Measurements from ENCODE around the gene TRMT112. TPM values are rescaled to one million over a fixed set of nuclear protein-coding genes. Genes with fewer than 3 reads are reported as not detected.

Gene TRMT112
- total and polyA plus RNA-seq, 2 of the 8 experiments (the other 6 are each of a cell fraction or from before 2014, with no cell fraction given) = 300 to 650 TPM

GRCh38 chr11:64353715-64354506, 36.6 kb upstream of the TRMT112 start:
- H3K56ac ChIP-seq (replicated peaks; ENCODE audit: insufficient read length, low read depth, low read length) = no peak overlapping the region
- peaks cover 0 to 30% (median 20%) of the 10 kb centered on the region in 4 experiments; a peak in 6 of 7 replicates for H3K4me1 ChIP-seq (replicated peaks in 1 of 4; ENCODE audit: control insufficient read depth in 3 of 4, insufficient read depth in 4 of 4, low read length in 3 of 4)
- no peak overlapping the region for H3K23ac ChIP-seq (ENCODE audit: insufficient read length)
- TF ChIP-seq, protein P1, sequence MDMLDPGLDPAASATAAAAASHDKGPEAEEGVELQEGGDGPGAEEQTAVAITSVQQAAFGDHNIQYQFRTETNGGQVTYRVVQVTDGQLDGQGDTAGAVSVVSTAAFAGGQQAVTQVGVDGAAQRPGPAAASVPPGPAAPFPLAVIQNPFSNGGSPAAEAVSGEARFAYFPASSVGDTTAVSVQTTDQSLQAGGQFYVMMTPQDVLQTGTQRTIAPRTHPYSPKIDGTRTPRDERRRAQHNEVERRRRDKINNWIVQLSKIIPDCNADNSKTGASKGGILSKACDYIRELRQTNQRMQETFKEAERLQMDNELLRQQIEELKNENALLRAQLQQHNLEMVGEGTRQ (IDR thresholded peaks at IDR 0.05; ENCODE audit: low read length) = no peak
- no peak for TF ChIP-seq YY1 (IDR thresholded peaks at IDR 0.05; ENCODE audit: low read depth, low read length)
- H3K79me1 ChIP-seq (ENCODE audit: low read depth, low read length) = no peaks in the 10 kb centered on the region
- H3K9ac ChIP-seq (replicated peaks in 1 of 4; ENCODE audit: extremely low read depth in 1 of 4, low read depth in 3 of 4, low read length in 3 of 4) = no peak overlapping the region
- no peak overlapping the region for H2AFZ ChIP-seq (ENCODE audit: low read length)
- no peak overlapping the region; the same call in 1 of the 2 replicates for H2BK12ac ChIP-seq (ENCODE audit: low read depth, low read length)
- H2BK5ac ChIP-seq (ENCODE audit: low read depth, low read length) = peak overlapping the region; percentile 35; the same call in 1 of the 2 replicates
- H3K79me2 ChIP-seq (ENCODE audit: control insufficient read depth in 1 of 2, insufficient read depth in 2 of 2, low read length in 2 of 2) = no peaks in the 10 kb centered on the region
- H2BK120ac ChIP-seq (replicated peaks; ENCODE audit: low read depth, low read length) = no peak overlapping the region
- CTCF ChIA-PET (ENCODE audit: partially characterized antibody) = interaction anchor here (0.6 to 37.6 kb wide), 26 partner anchors 15 to 868 kb away, joined by 3 to 614 read pairs (median 6); partner anchors contain the start of genes CATSPERZ, CCDC88B, ESRRA and NUDT22
- no peak overlapping the region for H3K14ac ChIP-seq (ENCODE audit: insufficient read length)
- no peaks in the 10 kb centered on the region; the same call in 1 of the 2 replicates for H3K23me2 ChIP-seq (ENCODE audit: low read depth, low read length)
- H2AK5ac ChIP-seq (ENCODE audit: low read depth, low read length) = peak overlapping the region; percentile 86; the same call in 1 of the 2 replicates
- H3K4me3 ChIP-seq (ENCODE audit: extremely low read depth in 1 of 4, insufficient read depth in 2 of 4, low read depth in 3 of 4, low read length in 4 of 4) = no peak overlapping the region
- H2BK20ac ChIP-seq (ENCODE audit: low read length) = 0 out of 2 replicates have a peak overlapping the region, but pooled peaks have one; percentile 32
- no peaks in the 10 kb centered on the region for H3K36me3 ChIP-seq (ENCODE audit: control insufficient read depth in 2 of 4, insufficient read depth in 4 of 4, low read length in 3 of 4)
- no peak overlapping the region for H3K27ac ChIP-seq (ENCODE audit: low read depth, low read length)
- DNase-seq (ENCODE audit: low read depth in 1 of 2, low spot score in 2 of 2) (no peak), FAIRE-seq (no peak)
- no peak overlapping the region for H4K5ac ChIP-seq (ENCODE audit: insufficient read length, low read depth, low read length)
- no peaks in the 10 kb centered on the region for H3K9me3 ChIP-seq (ENCODE audit: insufficient read depth in 2 of 2, low read depth in 1 of 2, low read length in 1 of 2)
- peak overlapping the region; percentile 76 for H4K8ac ChIP-seq (ENCODE audit: extremely low read depth, insufficient read depth, low read length)
- no peak overlapping the region; the same call in none of the 2 replicates for H3K18ac ChIP-seq (ENCODE audit: extremely low read depth, low read length)
- POLR2A ChIA-PET (ENCODE audit: partially characterized antibody) = interaction anchor here (1.0 to 6.2 kb wide), 8 partner anchors 12 to 147 kb away, joined by 3 to 47 read pairs (median 6); partner anchors contain the start of genes ESRRA, FERMT3, PRDX5 and TRMT112
- peak overlapping the region; percentile 54 for H4K91ac ChIP-seq (replicated peaks; ENCODE audit: insufficient read length, low read length)
- no peak overlapping the region for H3K4ac ChIP-seq (replicated peaks; ENCODE audit: insufficient read length, low read depth, low read length)
- no peaks in the 10 kb centered on the region for H3K27me3 ChIP-seq (replicated peaks in 1 of 4; ENCODE audit: control insufficient read depth in 3 of 4, extremely low read depth in 1 of 4, insufficient read depth in 3 of 4, low read length in 3 of 4)
- no peaks in the 10 kb centered on the region for H4K20me1 ChIP-seq (replicated peaks in 1 of 2; ENCODE audit: control insufficient read depth in 1 of 2, insufficient read depth in 2 of 2, low read length in 2 of 2)
- H3K4me2 ChIP-seq (ENCODE audit: insufficient read depth in 1 of 2, low read depth in 2 of 2, low read length in 2 of 2) = no peak overlapping the region
- 0 out of 2 replicates have a peak overlapping the region, but pooled peaks have one; percentile 81 for H2BK15ac ChIP-seq (ENCODE audit: low read length)
- WGBS, 2 experiments (ENCODE audit: extremely low coverage in 1 of 2, insufficient coverage in 1 of 2, insufficient read length in 1 of 2, insufficient replicate concordance in 2 of 2, low coverage in 1 of 2, low lambda C conversion rate in 2 of 2, missing lambda C conversion rate in 1 of 2) = 93% methylated on average over 15 of the region's 20 CpGs; no CpG with 5 or more reads in 1 of the 2 experiments
